A549 (cell line): ENCODE results near the gene DAGLA. TPM values are rescaled to one million over a fixed set of nuclear protein-coding genes. Genes with fewer than 3 reads are reported as not detected.

Experiments used
- ATAC-seq, 2 experiments: fragments of 200-7000 bp in 1 of 2; fragments of >200 bp in 1 of 2; cut with Nextera tagmentation in 1 of 2; cut with Tn5 transposase in 1 of 2; 3 replicates each; pipeline versions ENCODE4 v1.8.0 to v1.9.1; 2018 to 2020; ENCODE audit warnings: mild to moderate bottlenecking in 1 of 2, moderate library complexity in 1 of 2
- CTCF ChIA-PET: fragments of 300-600 bp; sonication (Branson Sonifier 250); formaldehyde crosslinking; extraction: SDS; loops from one replicate; lab custom pipeline; 2021; ENCODE audit warnings: antibody characterized with exemption, inconsistent platforms; lab: Yijun Ruan, JAX
- POLR2A ChIA-PET: fragments of 350-600 bp; formaldehyde crosslinking; extraction: SDS; loops from one replicate; lab custom pipeline; 2021; ENCODE audit warnings: antibody characterized with exemption, inconsistent platforms; lab: Yijun Ruan, JAX
- DNase-seq, 2 experiments: peaks; one replicate each; pipeline versions ENCODE4 v3.0.0 to v3.0.0-alpha.2; 2011 to 2016; ENCODE audit warnings: low read depth in 1 of 2, low spot score in 1 of 2
- FAIRE-seq: peaks from 2 replicates; lab custom pipeline; 2011; peaks lifted over from hg19 to GRCh38; lab: Jason Lieb, UNC
- H3K27ac ChIP-seq, 2 experiments: fragments of >200 bp; sonication (Bioruptor Twin); formaldehyde crosslinking; 3 replicates each; pipeline ENCODE4 v1.5.1; 2016 to 2017
- H3K4me1 ChIP-seq: fragments of >200 bp; sonication (Bioruptor Twin); formaldehyde crosslinking; 3 replicates; pipeline ENCODE4 v1.6.1; 2016
- H3K4me2 ChIP-seq: fragments of >200 bp; sonication (Bioruptor Twin); formaldehyde crosslinking; 3 replicates; pipeline ENCODE4 v1.6.1; 2016
- H3K4me3 ChIP-seq: fragments of >200 bp; sonication (Bioruptor Twin); formaldehyde crosslinking; 3 replicates; pipeline ENCODE4 v1.5.1; 2016
- H3K9me3 ChIP-seq: fragments of >200 bp; sonication (Bioruptor Twin); formaldehyde crosslinking; 3 replicates; pipeline ENCODE4 v1.6.1; 2016
- BHLHE40 ChIP-seq: IDR thresholded peaks from 2 replicates; pipeline ENCODE4 v1.6.1; 2012; ENCODE audit warnings: low read depth, low read length, inconsistent platforms
- CBX2 ChIP-seq: fragments of 200-600 bp; sonication (generic); IDR thresholded peaks from 2 replicates; pipeline ENCODE4 v1.6.1; 2016; ENCODE audit warnings: low read depth, mild to moderate bottlenecking, borderline replicate concordance
- CEBPB ChIP-seq, 2 experiments: fragments of >200 bp in 1 of 2; sonication (Bioruptor Twin) in 1 of 2; formaldehyde crosslinking in 1 of 2; IDR thresholded peaks; 2 replicates each; pipeline ENCODE4 v1.6.1; 2012 to 2016
- CHD4 ChIP-seq: fragments of 200-600 bp; sonication (generic); IDR thresholded peaks from 2 replicates; pipeline ENCODE4 v1.6.1; 2016; ENCODE audit warnings: antibody characterized with exemption, mild to moderate bottlenecking, borderline replicate concordance
- FOSB ChIP-seq: fragments of 250-450 bp; sonication (Bioruptor Pico); IDR thresholded peaks from 2 replicates; pipeline ENCODE4 v1.5.0; 2020; ENCODE audit warnings: mild to moderate bottlenecking, moderate library complexity
- FOSL2 ChIP-seq, 2 experiments: fragments of 450-650 bp in 1 of 2; fragments of >200 bp in 1 of 2; sonication (Bioruptor Twin) in 1 of 2; formaldehyde crosslinking; IDR thresholded peaks; 2 replicates each; pipeline versions ENCODE4 v1.5.0 to v1.6.1; 2016 to 2020; ENCODE audit warnings: mild to moderate bottlenecking in 1 of 2, moderate library complexity in 1 of 2
- FOXS1 ChIP-seq: fragments of 250-450 bp; sonication (Bioruptor Pico); IDR thresholded peaks from 2 replicates; pipeline ENCODE4 v1.5.0; 2020; ENCODE audit warnings: mild to moderate bottlenecking, moderate library complexity
- GATA3 ChIP-seq: IDR thresholded peaks from 2 replicates; pipeline ENCODE4 v1.6.1; 2012; ENCODE audit warnings: borderline replicate concordance
- JUNB ChIP-seq: fragments of >200 bp; sonication (Bioruptor Twin); formaldehyde crosslinking; IDR thresholded peaks from 2 replicates; pipeline ENCODE4 v1.6.1; 2016
- KDM1A ChIP-seq: fragments of 200-600 bp; sonication (generic); IDR thresholded peaks from 2 replicates; pipeline ENCODE4 v1.6.1; 2016; ENCODE audit warnings: low read depth, mild to moderate bottlenecking
- MAFK ChIP-seq: fragments of 450-650 bp; IDR thresholded peaks from 2 replicates; pipeline ENCODE4 v1.6.1; 2014; ENCODE audit not compliant: partially characterized antibody
- MYC ChIP-seq: IDR thresholded peaks from 2 replicates; pipeline ENCODE4 v1.6.1; 2012; ENCODE audit warnings: mild to moderate bottlenecking, inconsistent platforms, low read length, improper control_type of control experiment, borderline replicate concordance
- NPAS2 ChIP-seq: fragments of 250-450 bp; sonication (Bioruptor Pico); IDR thresholded peaks from 2 replicates; pipeline ENCODE4 v1.8.0; 2022; ENCODE audit warnings: mild to moderate bottlenecking, moderate library complexity, borderline replicate concordance
- NR3C1 ChIP-seq: fragments of >200 bp; sonication (Bioruptor Twin); formaldehyde crosslinking; IDR thresholded peaks from 3 replicates; pipeline ENCODE4 v1.6.1; 2017
- RAD21 ChIP-seq, 2 experiments: fragments of >200 bp in 1 of 2; sonication (Bioruptor Twin) in 1 of 2; formaldehyde crosslinking in 1 of 2; IDR thresholded peaks in 1 of 2; conservative IDR thresholded peaks in 1 of 2; 2 replicates in 1 of 2; 3 replicates in 1 of 2; pipeline ENCODE4 v1.6.1; 2012 to 2018; ENCODE audit warnings: inconsistent platforms in 1 of 2
- ZC3H11A ChIP-seq: fragments of 450-650 bp; IDR thresholded peaks from 2 replicates; pipeline ENCODE4 v1.6.1; 2014; ENCODE audit warnings: antibody characterized with exemption, mild to moderate bottlenecking
- ZFP36 ChIP-seq: fragments of 450-650 bp; IDR thresholded peaks from 2 replicates; pipeline ENCODE4 v1.6.1; 2014; ENCODE audit warnings: borderline replicate concordance; ENCODE audit not compliant: partially characterized antibody
- ZNF302 ChIP-seq: fragments of 250-450 bp; sonication (Bioruptor Pico); IDR thresholded peaks from 2 replicates; pipeline ENCODE4 v1.9.0; 2021; ENCODE audit warnings: inconsistent platforms, mild to moderate bottlenecking, moderate library complexity
- ZSCAN20 ChIP-seq: fragments of 250-450 bp; sonication (Bioruptor Pico); IDR thresholded peaks from 2 replicates; pipeline ENCODE4 v1.8.0; 2022; ENCODE audit warnings: mild to moderate bottlenecking, moderate library complexity
- WGBS: methylation state at CpG from one replicate; pipeline ENCODE4 v1.1.6; 2017; ENCODE audit errors: missing lambda C conversion rate; 5-methylcytosine and 5-hydroxymethylcytosine counted together
- polyA plus RNA-seq, 4 experiments: library from polyadenylated mRNA; depleted of rRNA in 3 of 4; stranded (reverse); fragments of >200 nt; fragmentation: RNase III in 1 of 4; extraction: RNeasy Plus Mini Kit Qiagen cat#74134 plus additional on column Dnase treatment in 1 of 4; gene quantifications; 2 replicates in 3 of 4; 3 replicates in 1 of 4; pipeline ENCODE4 v1.2.3, GENCODE V29; 2011 to 2017
- TF ChIP-seq, protein P1 (sequence below): fragments of >200 bp; sonication (Bioruptor Twin); formaldehyde crosslinking; IDR thresholded peaks from 3 replicates; pipeline ENCODE4 v1.6.1; 2016
- TF ChIP-seq, protein P2 (sequence below): fragments of 450-650 bp; IDR thresholded peaks from 2 replicates; pipeline ENCODE4 v1.6.1; 2014; ENCODE audit warnings: antibody characterized with exemption
- TF ChIP-seq, protein P3 (sequence below): fragments of >200 bp; sonication (Bioruptor Twin); formaldehyde crosslinking; IDR thresholded peaks from 3 replicates; pipeline ENCODE4 v1.5.1; 2016
- TF ChIP-seq, protein P4 (sequence below): fragments of 250-450 bp; sonication (Bioruptor Pico); IDR thresholded peaks from 2 replicates; pipeline ENCODE4 v1.5.0; 2020; ENCODE audit warnings: low read depth, mild to moderate bottlenecking, moderate library complexity

DAGLA gene
- polyA plus RNA-seq, 2 of the 4 experiments (the other 2 are of a cell fraction): 0.93 to 2.5 TPM

DNA sequence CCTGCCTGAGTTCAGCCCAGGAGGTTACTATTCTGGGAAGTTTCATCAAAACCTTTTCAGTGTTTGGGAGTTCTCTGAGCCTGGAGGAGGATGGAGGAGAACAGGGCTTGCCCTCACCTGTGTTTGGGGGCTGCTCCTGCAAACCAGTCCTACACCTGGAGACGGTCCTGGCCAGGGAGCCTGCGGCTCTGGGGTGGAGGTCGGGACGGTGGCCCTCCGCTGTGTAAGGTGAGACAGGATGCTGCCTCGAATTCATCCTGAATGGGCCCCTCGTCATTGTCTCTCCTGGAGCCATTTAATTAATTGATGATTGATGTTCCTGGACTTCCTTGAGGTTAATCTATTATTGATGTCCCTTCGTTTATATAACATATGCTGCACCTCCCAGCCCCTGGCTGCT is 6.3 kb downstream of the DAGLA start:
- no peak for TF ChIP-seq CBX2
- no peak for TF ChIP-seq BHLHE40
- TF ChIP-seq, protein P1, sequence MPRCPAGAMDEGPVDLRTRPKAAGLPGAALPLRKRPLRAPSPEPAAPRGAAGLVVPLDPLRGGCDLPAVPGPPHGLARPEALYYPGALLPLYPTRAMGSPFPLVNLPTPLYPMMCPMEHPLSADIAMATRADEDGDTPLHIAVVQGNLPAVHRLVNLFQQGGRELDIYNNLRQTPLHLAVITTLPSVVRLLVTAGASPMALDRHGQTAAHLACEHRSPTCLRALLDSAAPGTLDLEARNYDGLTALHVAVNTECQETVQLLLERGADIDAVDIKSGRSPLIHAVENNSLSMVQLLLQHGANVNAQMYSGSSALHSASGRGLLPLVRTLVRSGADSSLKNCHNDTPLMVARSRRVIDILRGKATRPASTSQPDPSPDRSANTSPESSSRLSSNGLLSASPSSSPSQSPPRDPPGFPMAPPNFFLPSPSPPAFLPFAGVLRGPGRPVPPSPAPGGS: no peak
- TF ChIP-seq NR3C1: no peak
- TF ChIP-seq KDM1A: no peak
- TF ChIP-seq ZC3H11A: no peak
- TF ChIP-seq NPAS2: no peak
- TF ChIP-seq, protein P2, sequence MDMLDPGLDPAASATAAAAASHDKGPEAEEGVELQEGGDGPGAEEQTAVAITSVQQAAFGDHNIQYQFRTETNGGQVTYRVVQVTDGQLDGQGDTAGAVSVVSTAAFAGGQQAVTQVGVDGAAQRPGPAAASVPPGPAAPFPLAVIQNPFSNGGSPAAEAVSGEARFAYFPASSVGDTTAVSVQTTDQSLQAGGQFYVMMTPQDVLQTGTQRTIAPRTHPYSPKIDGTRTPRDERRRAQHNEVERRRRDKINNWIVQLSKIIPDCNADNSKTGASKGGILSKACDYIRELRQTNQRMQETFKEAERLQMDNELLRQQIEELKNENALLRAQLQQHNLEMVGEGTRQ: no peak
- TF ChIP-seq FOXS1: no peak
- no peak for TF ChIP-seq FOSL2 (IDR thresholded peaks at IDR 0.05)
- TF ChIP-seq FOSL2 (CRISPR knock-in tag; IDR thresholded peaks at IDR 0.05): no peak
- no peak for TF ChIP-seq MYC
- TF ChIP-seq, protein P3, sequence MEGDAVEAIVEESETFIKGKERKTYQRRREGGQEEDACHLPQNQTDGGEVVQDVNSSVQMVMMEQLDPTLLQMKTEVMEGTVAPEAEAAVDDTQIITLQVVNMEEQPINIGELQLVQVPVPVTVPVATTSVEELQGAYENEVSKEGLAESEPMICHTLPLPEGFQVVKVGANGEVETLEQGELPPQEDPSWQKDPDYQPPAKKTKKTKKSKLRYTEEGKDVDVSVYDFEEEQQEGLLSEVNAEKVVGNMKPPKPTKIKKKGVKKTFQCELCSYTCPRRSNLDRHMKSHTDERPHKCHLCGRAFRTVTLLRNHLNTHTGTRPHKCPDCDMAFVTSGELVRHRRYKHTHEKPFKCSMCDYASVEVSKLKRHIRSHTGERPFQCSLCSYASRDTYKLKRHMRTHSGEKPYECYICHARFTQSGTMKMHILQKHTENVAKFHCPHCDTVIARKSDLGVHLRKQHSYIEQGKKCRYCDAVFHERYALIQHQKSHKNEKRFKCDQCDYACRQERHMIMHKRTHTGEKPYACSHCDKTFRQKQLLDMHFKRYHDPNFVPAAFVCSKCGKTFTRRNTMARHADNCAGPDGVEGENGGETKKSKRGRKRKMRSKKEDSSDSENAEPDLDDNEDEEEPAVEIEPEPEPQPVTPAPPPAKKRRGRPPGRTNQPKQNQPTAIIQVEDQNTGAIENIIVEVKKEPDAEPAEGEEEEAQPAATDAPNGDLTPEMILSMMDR: no peak
- TF ChIP-seq FOSB (CRISPR knock-in tag): no peak
- TF ChIP-seq MAFK: no peak
- no peak for TF ChIP-seq GATA3
- Histone ChIP-seq H3K9me3 (no peaks in the 10 kb centered on the region), H3K4me3 (no peak overlapping the region), H3K4me2 (no peak overlapping the region), H3K27ac (no peak overlapping the region), H3K4me1 (peaks cover 23% of the 10 kb centered on the region)
- FAIRE-seq (no peak), ATAC-seq (no peak), DNase-seq (no peak)
- ChIA-PET CTCF (interaction anchor here (1.9 kb wide), 1 partner anchor 8 kb away, joined by 6 read pairs; no protein-coding TSS in a partner anchor), POLR2A (no interaction called here)
- WGBS: 91% methylated on average over 8 of the region's 8 CpGs

DNA sequence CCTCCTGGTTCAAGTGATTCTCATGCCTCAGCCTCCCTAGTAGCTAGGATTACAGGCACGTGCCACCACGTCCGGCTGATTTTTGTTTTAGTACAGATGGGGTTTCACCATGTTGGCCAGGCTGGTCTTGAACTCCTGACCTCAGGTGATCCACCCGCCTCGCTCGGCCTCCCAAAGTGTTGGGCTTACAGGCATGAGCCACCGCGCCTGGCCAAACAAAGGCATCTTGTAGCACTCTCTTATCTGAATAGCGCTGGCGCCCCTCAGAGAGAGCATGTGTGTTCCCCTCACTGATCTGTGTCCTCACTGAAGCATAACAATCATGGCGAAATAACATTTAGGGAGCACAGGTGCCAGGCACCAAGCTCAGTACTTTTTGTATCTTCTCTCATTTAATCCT is 7.2 kb downstream of the DAGLA start:
- H3K4me1 ChIP-seq: peaks cover 13% of the 10 kb centered on the region
- DNase-seq (no peak), FAIRE-seq (no peak), ATAC-seq (no peak)
- no peak for TF ChIP-seq ZSCAN20 (CRISPR knock-in tag)
- TF ChIP-seq ZNF302 (CRISPR knock-in tag): no peak
- no peak for TF ChIP-seq ZFP36
- TF ChIP-seq CEBPB (IDR thresholded peaks at IDR 0.05): no peak
- no peak for TF ChIP-seq NPAS2
- TF ChIP-seq ZC3H11A: no peak
- TF ChIP-seq, protein P4, sequence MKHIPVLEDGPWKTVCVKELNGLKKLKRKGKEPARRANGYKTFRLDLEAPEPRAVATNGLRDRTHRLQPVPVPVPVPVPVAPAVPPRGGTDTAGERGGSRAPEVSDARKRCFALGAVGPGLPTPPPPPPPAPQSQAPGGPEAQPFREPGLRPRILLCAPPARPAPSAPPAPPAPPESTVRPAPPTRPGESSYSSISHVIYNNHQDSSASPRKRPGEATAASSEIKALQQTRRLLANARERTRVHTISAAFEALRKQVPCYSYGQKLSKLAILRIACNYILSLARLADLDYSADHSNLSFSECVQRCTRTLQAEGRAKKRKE (CRISPR knock-in tag): no peak
- no peak for TF ChIP-seq JUNB
- TF ChIP-seq FOSL2 (IDR thresholded peaks at IDR 0.05): no peak
- no peak for TF ChIP-seq FOSL2 (CRISPR knock-in tag; IDR thresholded peaks at IDR 0.05)
- no peak for TF ChIP-seq CHD4
- no peak for TF ChIP-seq RAD21 (conservative IDR thresholded peaks at IDR 0.05 in 1 of 2, IDR thresholded peaks at IDR 0.05 in 1 of 2)
- H3K4me3 ChIP-seq: no peak overlapping the region
- ChIA-PET CTCF (interaction anchor here (0.7 to 5.0 kb wide), 6 partner anchors 9 to 210 kb away, joined by 3 to 15 read pairs (median 4); no protein-coding TSS in a partner anchor), POLR2A (no interaction called here)
- H3K4me2 ChIP-seq: no peak overlapping the region
- WGBS: 93% methylated on average over 11 of the region's 11 CpGs
- H3K27ac ChIP-seq: no peak overlapping the region
- H3K9me3 ChIP-seq: no peaks in the 10 kb centered on the region
